Neuron (in vitro differentiated cells): ENCODE results near the gene NFATC1.
"Not testable (repeated sequence)": the region's sequence is repeated elsewhere in the genome, so short reads cannot be mapped to it uniquely, and the experiment has no call there.

Source experiments
- H2AFZ ChIP-seq: one replicate; pipeline ENCODE4 v1.6.1; 2013; ENCODE audit warnings: low read depth, mild to moderate bottlenecking, inconsistent platforms, low read length, moderate library complexity
- H3K27me3 ChIP-seq: one replicate; pipeline ENCODE4 v1.6.1; 2013; ENCODE audit warnings: low read length; ENCODE audit not compliant: insufficient read depth
- H3K36me3 ChIP-seq: one replicate; pipeline ENCODE4 v1.6.1; 2013; ENCODE audit warnings: low read length; ENCODE audit not compliant: insufficient read depth
- H3K4me1 ChIP-seq: one replicate; pipeline ENCODE4 v1.6.1; 2013; ENCODE audit warnings: low read length; ENCODE audit not compliant: insufficient read depth
- H3K4me3 ChIP-seq: 2 replicates; pipeline ENCODE4 v1.5.1; 2013; ENCODE audit warnings: mild to moderate bottlenecking, low read length, moderate library complexity
- H3K9me3 ChIP-seq: one replicate; pipeline ENCODE4 v1.6.1; 2013; ENCODE audit warnings: low read length

The NFATC1 gene

GRCh38 chr18:79496237-79496977 lies 100.7 kb downstream of the NFATC1 start:
- no peak overlapping the region for H3K4me3 ChIP-seq
- no peaks in the 10 kb centered on the region for H3K9me3 ChIP-seq
- no peaks in the 10 kb centered on the region for H3K36me3 ChIP-seq
- H3K4me1 ChIP-seq, result no peaks in the 10 kb centered on the region
- H2AFZ ChIP-seq, result no peak overlapping the region
- no peaks in the 10 kb centered on the region for H3K27me3 ChIP-seq

GRCh38 chr18:79496978-79497637 lies 101.4 kb downstream of the NFATC1 start:
- no peak overlapping the region for H2AFZ ChIP-seq
- no peak overlapping the region for H3K4me3 ChIP-seq
- H3K4me1 ChIP-seq, result no peaks in the 10 kb centered on the region
- H3K27me3 ChIP-seq, result no peaks in the 10 kb centered on the region
- no peaks in the 10 kb centered on the region for H3K9me3 ChIP-seq
- H3K36me3 ChIP-seq, result no peaks in the 10 kb centered on the region

GRCh38 chr18:79497638-79498081 lies 101.9 kb downstream of the NFATC1 start:
- Histone ChIP-seq H3K4me1 (no peaks in the 10 kb centered on the region), H2AFZ (no peak overlapping the region), H3K27me3 (no peaks in the 10 kb centered on the region), H3K4me3 (no peak overlapping the region), H3K9me3 (no peaks in the 10 kb centered on the region), H3K36me3 (no peaks in the 10 kb centered on the region)

- Histone ChIP-seq H3K36me3 (no peaks in the 10 kb centered on the region), H2AFZ (no peak overlapping the region), H3K27me3 (no peaks in the 10 kb centered on the region), H3K9me3 (no peaks in the 10 kb centered on the region), H3K4me3 (no peak overlapping the region), H3K4me1 (no peaks in the 10 kb centered on the region)
Observed at GRCh38 chr18:79498662-79499061, 102.9 kb downstream of the NFATC1 start.

GRCh38 chr18:79501006-79501405 lies 105.3 kb downstream of the NFATC1 start:
- no peak overlapping the region for H2AFZ ChIP-seq
- no peaks in the 10 kb centered on the region for H3K4me1 ChIP-seq
- H3K27me3 ChIP-seq, result no peaks in the 10 kb centered on the region
- no peak overlapping the region for H3K4me3 ChIP-seq
- H3K9me3 ChIP-seq, result no peaks in the 10 kb centered on the region
- H3K36me3 ChIP-seq, result no peaks in the 10 kb centered on the region

GRCh38 chr18:79502782-79503181 lies 107.1 kb downstream of the NFATC1 start:
- Histone ChIP-seq H3K9me3 (no peaks in the 10 kb centered on the region), H3K4me3 (no peak overlapping the region), H2AFZ (no peak overlapping the region), H3K4me1 (no peaks in the 10 kb centered on the region), H3K27me3 (no peaks in the 10 kb centered on the region), H3K36me3 (no peaks in the 10 kb centered on the region)

- Histone ChIP-seq H3K36me3 (no peaks in the 10 kb centered on the region), H3K9me3 (no peaks in the 10 kb centered on the region), H2AFZ (no peak overlapping the region)
Observed at GRCh38 chr18:79503406-79503805, 107.7 kb downstream of the NFATC1 start.

GRCh38 chr18:79504034-79504433 lies 108.3 kb downstream of the NFATC1 start:
- H3K4me1 ChIP-seq, result no peaks in the 10 kb centered on the region
- H2AFZ ChIP-seq, result no peak overlapping the region
- no peaks in the 10 kb centered on the region for H3K36me3 ChIP-seq
- H3K9me3 ChIP-seq, result no peaks in the 10 kb centered on the region
- H3K27me3 ChIP-seq, result no peaks in the 10 kb centered on the region
- H3K4me3 ChIP-seq, result no peak overlapping the region

More at GRCh38 chr18:79503406-79503805, 107.7 kb downstream of the NFATC1 start:
- no peaks in the 10 kb centered on the region for H3K4me1 ChIP-seq
- H3K27me3 ChIP-seq, result no peaks in the 10 kb centered on the region
- no peak overlapping the region for H3K4me3 ChIP-seq

GRCh38 chr18:79504495-79504894 lies 108.8 kb downstream of the NFATC1 start:
- not testable (repeated sequence) for H3K27me3 ChIP-seq, H3K9me3 ChIP-seq, H3K4me1 ChIP-seq, H3K36me3 ChIP-seq, H3K4me3 ChIP-seq, H2AFZ ChIP-seq

- not testable (repeated sequence) for H3K9me3 ChIP-seq, H2AFZ ChIP-seq, H3K4me1 ChIP-seq, H3K27me3 ChIP-seq, H3K36me3 ChIP-seq, H3K4me3 ChIP-seq
Observed at GRCh38 chr18:79505465-79505864, 109.7 kb downstream of the NFATC1 start.

GRCh38 chr18:79506191-79507075 lies 110.7 kb downstream of the NFATC1 start:
- no peak overlapping the region for H3K4me3 ChIP-seq
- no peaks in the 10 kb centered on the region for H3K9me3 ChIP-seq
- H2AFZ ChIP-seq, result peak overlapping the region; percentile 69
- H3K36me3 ChIP-seq, result no peaks in the 10 kb centered on the region
- no peaks in the 10 kb centered on the region for H3K27me3 ChIP-seq
- no peaks in the 10 kb centered on the region for H3K4me1 ChIP-seq

GRCh38 chr18:79507076-79507545 lies 111.4 kb downstream of the NFATC1 start:
- Histone ChIP-seq H3K4me3 (no peak overlapping the region), H3K9me3 (no peaks in the 10 kb centered on the region)

More at GRCh38 chr18:79507076-79507545, 111.4 kb downstream of the NFATC1 start:
- Histone ChIP-seq H3K27me3 (no peaks in the 10 kb centered on the region), H3K4me1 (no peaks in the 10 kb centered on the region), H3K36me3 (no peaks in the 10 kb centered on the region), H2AFZ (peak overlapping the region; percentile 69)
